Measurements from ENCODE around the gene SPINK13.
"Not testable (repeated sequence)": the region's sequence is repeated elsewhere in the genome, so short reads cannot be mapped to it uniquely, and the experiment has no call there.

DNA sequence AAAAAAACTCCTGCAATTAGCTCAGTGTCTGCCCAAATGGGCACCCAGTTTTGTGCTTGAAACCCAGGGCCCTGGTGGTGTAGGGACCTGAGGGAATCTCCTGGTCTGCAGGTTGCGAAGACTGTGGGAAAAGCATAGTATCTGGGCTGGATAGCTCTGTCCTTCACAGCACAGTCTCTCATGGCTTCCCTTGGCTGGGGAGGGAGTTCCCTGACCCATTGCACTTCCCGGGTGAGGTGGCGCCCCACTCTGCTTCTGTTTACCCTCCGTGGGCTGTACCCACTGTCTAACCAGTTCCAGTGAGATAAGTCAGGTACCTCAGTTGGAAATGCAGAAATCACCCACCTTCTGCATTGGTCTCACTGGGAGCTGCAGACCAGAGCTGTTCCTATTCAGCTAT is 12.7 kb downstream of the SPINK13 start:
- TF ChIP-seq, protein P1, sequence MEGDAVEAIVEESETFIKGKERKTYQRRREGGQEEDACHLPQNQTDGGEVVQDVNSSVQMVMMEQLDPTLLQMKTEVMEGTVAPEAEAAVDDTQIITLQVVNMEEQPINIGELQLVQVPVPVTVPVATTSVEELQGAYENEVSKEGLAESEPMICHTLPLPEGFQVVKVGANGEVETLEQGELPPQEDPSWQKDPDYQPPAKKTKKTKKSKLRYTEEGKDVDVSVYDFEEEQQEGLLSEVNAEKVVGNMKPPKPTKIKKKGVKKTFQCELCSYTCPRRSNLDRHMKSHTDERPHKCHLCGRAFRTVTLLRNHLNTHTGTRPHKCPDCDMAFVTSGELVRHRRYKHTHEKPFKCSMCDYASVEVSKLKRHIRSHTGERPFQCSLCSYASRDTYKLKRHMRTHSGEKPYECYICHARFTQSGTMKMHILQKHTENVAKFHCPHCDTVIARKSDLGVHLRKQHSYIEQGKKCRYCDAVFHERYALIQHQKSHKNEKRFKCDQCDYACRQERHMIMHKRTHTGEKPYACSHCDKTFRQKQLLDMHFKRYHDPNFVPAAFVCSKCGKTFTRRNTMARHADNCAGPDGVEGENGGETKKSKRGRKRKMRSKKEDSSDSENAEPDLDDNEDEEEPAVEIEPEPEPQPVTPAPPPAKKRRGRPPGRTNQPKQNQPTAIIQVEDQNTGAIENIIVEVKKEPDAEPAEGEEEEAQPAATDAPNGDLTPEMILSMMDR (IDR thresholded peaks at IDR 0.05 in 8 of 11, conservative IDR thresholded peaks at IDR 0.05 in 3 of 11) = not testable (repeated sequence)
- TF ChIP-seq POLR2A (IDR thresholded peaks at IDR 0.05) = not testable (repeated sequence)

Measured in spleen (tissue), 7 donors.